Neural cell (in vitro differentiated cells): ENCODE data around the gene RPP14. TPM values are rescaled to one million over a fixed set of nuclear protein-coding genes. Genes with fewer than 3 reads are reported as not detected.

Experiments
- H2AFZ ChIP-seq: fragments of 200-600, 300-800 bp; sonication (generic), shearing (Covaris generic); 2 replicates; pipeline ENCODE4 v1.6.0; 2014; ENCODE audit warnings: low read depth, mild to moderate bottlenecking, antibody characterized with exemption, low read length, moderate library complexity
- H3F3A ChIP-seq: fragments of 200-600 bp; shearing (Covaris generic); 2 replicates; pipeline ENCODE4 v1.6.1; 2016; ENCODE audit warnings: mild to moderate bottlenecking, moderate library complexity, mixed read lengths, antibody characterized with exemption, low read length; ENCODE audit not compliant: insufficient read depth, poor library complexity, severe bottlenecking
- H3K27ac ChIP-seq: fragments of 200-600, 300-800 bp; sonication (generic), shearing (Covaris generic); 2 replicates; pipeline ENCODE4 v1.5.1; 2014; ENCODE audit warnings: mild to moderate bottlenecking, low read length, moderate library complexity
- H3K27me3 ChIP-seq: fragments of 300-800, 200-600 bp; sonication (generic), shearing (Covaris generic); 2 replicates; pipeline ENCODE4 v1.6.0; 2014; ENCODE audit warnings: mild to moderate bottlenecking, low read depth, low read length, moderate library complexity; ENCODE audit not compliant: insufficient read depth
- H3K36me3 ChIP-seq: fragments of 300-800, 200-600 bp; sonication (generic), shearing (Covaris generic); 2 replicates; pipeline ENCODE4 v1.5.1; 2014; ENCODE audit warnings: mild to moderate bottlenecking, antibody characterized with exemption, low read length, moderate library complexity; ENCODE audit not compliant: insufficient read depth
- H3K4me2 ChIP-seq: fragments of 300-800, 200-600 bp; sonication (generic), shearing (Covaris generic); 2 replicates; pipeline ENCODE4 v1.6.0; 2014; ENCODE audit warnings: mild to moderate bottlenecking, low read length
- H3K4me3 ChIP-seq: fragments of 300-800, 200-600 bp; sonication (generic), shearing (Covaris generic); 2 replicates; pipeline ENCODE4 v1.5.1; 2014; ENCODE audit warnings: mild to moderate bottlenecking, low read length, moderate library complexity
- H3K79me2 ChIP-seq: fragments of 200-600 bp; shearing (Covaris generic); replicated peaks from 2 replicates; pipeline ENCODE4 v1.6.0; 2014; ENCODE audit warnings: mild to moderate bottlenecking, low read length, moderate library complexity; ENCODE audit not compliant: insufficient read depth
- H3K9ac ChIP-seq: fragments of 300-800, 200-600 bp; sonication (generic), shearing (Covaris generic); 2 replicates; pipeline ENCODE4 v1.6.1; 2016; ENCODE audit warnings: mild to moderate bottlenecking, low read length, mixed read lengths
- H3K9me2 ChIP-seq: fragments of 200-600 bp; shearing (Covaris generic); 2 replicates; pipeline ENCODE4 v1.6.1; 2016; ENCODE audit warnings: mild to moderate bottlenecking, low read length, mixed read lengths; ENCODE audit not compliant: insufficient read depth
- H3K9me3 ChIP-seq: fragments of 200-600, 300-800 bp; sonication (generic), shearing (Covaris generic); 2 replicates; pipeline ENCODE4 v1.6.1; 2016; ENCODE audit warnings: mild to moderate bottlenecking, mixed run types, low read length, moderate library complexity, mixed read lengths
- H4K20me1 ChIP-seq: fragments of 200-600 bp; shearing (Covaris generic); 2 replicates; pipeline ENCODE4 v1.6.1; 2016; ENCODE audit warnings: mild to moderate bottlenecking, mixed run types; ENCODE audit not compliant: insufficient read depth
- EP300 ChIP-seq: fragments of 450-650 bp; conservative IDR thresholded peaks from 2 replicates; pipeline ENCODE4 v1.6.1; 2014; ENCODE audit warnings: antibody characterized with exemption, mild to moderate bottlenecking, moderate library complexity; ENCODE audit not compliant: poor library complexity, severe bottlenecking
- EZH2 ChIP-seq: fragments of 200-600, 300-800 bp; shearing (Covaris generic), sonication (generic); IDR thresholded peaks from 2 replicates; pipeline ENCODE4 v1.6.1; 2014; ENCODE audit warnings: antibody characterized with exemption, low read length, borderline replicate concordance, mild to moderate bottlenecking; ENCODE audit not compliant: insufficient read depth, poor library complexity, severe bottlenecking
- MXI1 ChIP-seq: fragments of 450-650 bp; conservative IDR thresholded peaks from 2 replicates; pipeline ENCODE4 v1.6.1; 2014; ENCODE audit warnings: antibody characterized with exemption, mild to moderate bottlenecking; ENCODE audit not compliant: poor library complexity, severe bottlenecking
- POLR2AphosphoS5 ChIP-seq: IDR thresholded peaks from 2 replicates; pipeline ENCODE4 v1.6.1; 2012
- RAD21 ChIP-seq: fragments of 450-650 bp; conservative IDR thresholded peaks from 2 replicates; pipeline ENCODE4 v1.6.1; 2014; ENCODE audit warnings: antibody characterized with exemption, mild to moderate bottlenecking, moderate library complexity
- REST ChIP-seq: IDR thresholded peaks from 2 replicates; pipeline ENCODE4 v1.6.1; 2012; ENCODE audit warnings: borderline replicate concordance
- SMC3 ChIP-seq: fragments of 450-650 bp; conservative IDR thresholded peaks from 2 replicates; pipeline ENCODE4 v1.6.1; 2014; ENCODE audit warnings: antibody characterized with exemption, mild to moderate bottlenecking, moderate library complexity; ENCODE audit not compliant: poor library complexity
- TAF1 ChIP-seq: IDR thresholded peaks from 2 replicates; pipeline ENCODE4 v1.6.1; 2012; ENCODE audit warnings: low read depth
- polyA plus RNA-seq: library from polyadenylated mRNA; depleted of rRNA; stranded (reverse); fragments of >200 nt; gene quantifications from 2 replicates; pipeline ENCODE4 v1.2.3, GENCODE V29; 2014
- TF ChIP-seq, protein P1 (sequence below): fragments of 450-650 bp; IDR thresholded peaks from 2 replicates; pipeline ENCODE4 v1.5.1; 2014; ENCODE audit warnings: antibody characterized with exemption, mild to moderate bottlenecking, moderate library complexity; ENCODE audit not compliant: poor library complexity, severe bottlenecking

RPP14 gene
- polyA plus RNA-seq, 1 donor from 2014 or later = 13.0 TPM

GRCh38 chr3:58285334-58285733 is 20.7 kb upstream of the RPP14 start:
- Histone ChIP-seq H3K4me3 (no peak overlapping the region), H2AFZ (no peak overlapping the region), H3K36me3 (no peaks in the 10 kb centered on the region), H4K20me1 (no peaks in the 10 kb centered on the region), H3K9ac (no peak overlapping the region), H3K79me2 (no peaks in the 10 kb centered on the region), H3K4me2 (no peak overlapping the region), H3K9me3 (no peaks in the 10 kb centered on the region), H3K27ac (no peak overlapping the region), H3K27me3 (no peaks in the 10 kb centered on the region), H3F3A (no peaks in the 10 kb centered on the region), H3K9me2 (no peaks in the 10 kb centered on the region)
- TF ChIP-seq TAF1 (no peak), REST (no peak), POLR2AphosphoS5 (no peak), SMC3 (no peak), EP300 (no peak), RAD21 (no peak), EZH2 (no peak), MXI1 (no peak)
- TF ChIP-seq, protein P1, sequence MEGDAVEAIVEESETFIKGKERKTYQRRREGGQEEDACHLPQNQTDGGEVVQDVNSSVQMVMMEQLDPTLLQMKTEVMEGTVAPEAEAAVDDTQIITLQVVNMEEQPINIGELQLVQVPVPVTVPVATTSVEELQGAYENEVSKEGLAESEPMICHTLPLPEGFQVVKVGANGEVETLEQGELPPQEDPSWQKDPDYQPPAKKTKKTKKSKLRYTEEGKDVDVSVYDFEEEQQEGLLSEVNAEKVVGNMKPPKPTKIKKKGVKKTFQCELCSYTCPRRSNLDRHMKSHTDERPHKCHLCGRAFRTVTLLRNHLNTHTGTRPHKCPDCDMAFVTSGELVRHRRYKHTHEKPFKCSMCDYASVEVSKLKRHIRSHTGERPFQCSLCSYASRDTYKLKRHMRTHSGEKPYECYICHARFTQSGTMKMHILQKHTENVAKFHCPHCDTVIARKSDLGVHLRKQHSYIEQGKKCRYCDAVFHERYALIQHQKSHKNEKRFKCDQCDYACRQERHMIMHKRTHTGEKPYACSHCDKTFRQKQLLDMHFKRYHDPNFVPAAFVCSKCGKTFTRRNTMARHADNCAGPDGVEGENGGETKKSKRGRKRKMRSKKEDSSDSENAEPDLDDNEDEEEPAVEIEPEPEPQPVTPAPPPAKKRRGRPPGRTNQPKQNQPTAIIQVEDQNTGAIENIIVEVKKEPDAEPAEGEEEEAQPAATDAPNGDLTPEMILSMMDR = no peak

DNA sequence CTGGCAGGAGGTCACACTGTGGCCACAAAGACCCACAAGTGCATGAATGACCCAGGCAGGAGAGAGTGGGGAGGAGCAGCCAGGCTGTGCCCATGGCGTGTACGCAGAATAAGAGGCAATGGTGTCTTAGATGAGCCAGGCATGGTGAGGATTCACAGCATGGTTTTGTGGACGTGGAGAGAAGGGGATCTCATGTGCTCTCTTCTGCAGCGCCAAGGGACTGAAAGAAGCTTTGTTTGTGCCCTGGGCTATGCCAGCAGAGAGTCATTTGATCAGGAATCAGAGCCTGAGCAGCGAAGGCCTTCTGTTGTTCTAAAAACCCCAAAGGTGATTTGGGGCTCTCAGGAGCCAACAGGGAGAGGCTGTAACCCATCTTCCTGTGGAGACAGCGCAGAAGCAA is 18.7 kb upstream of the RPP14 start:
- H4K20me1 ChIP-seq = no peaks in the 10 kb centered on the region
- no peaks in the 10 kb centered on the region for H3K79me2 ChIP-seq
- no peak overlapping the region for H3K9ac ChIP-seq
- no peak overlapping the region for H3K4me2 ChIP-seq
- H3K27me3 ChIP-seq = no peaks in the 10 kb centered on the region
- H3K9me2 ChIP-seq = no peaks in the 10 kb centered on the region
- TF ChIP-seq MXI1 (no peak), RAD21 (no peak), EP300 (no peak), SMC3 (no peak), POLR2AphosphoS5 (no peak), REST (no peak), TAF1 (no peak), EZH2 (no peak)
- TF ChIP-seq, protein P1 = no peak
- no peak overlapping the region for H2AFZ ChIP-seq
- no peak overlapping the region for H3K4me3 ChIP-seq
- no peaks in the 10 kb centered on the region for H3K9me3 ChIP-seq
- no peak overlapping the region for H3K27ac ChIP-seq
- H3F3A ChIP-seq = no peaks in the 10 kb centered on the region
- no peaks in the 10 kb centered on the region for H3K36me3 ChIP-seq
